Activated gamma-delta T cell treated with anti-CD3 and anti-CD28 coated beads, Interleukin-2, amount 50 U/mL, for 16 hours (primary cell): ENCODE measurements around the gene THBS4.
A peak's percentile ranks its signal among the peaks of the same experiment; 100 is the strongest.

Experiments
- DNase-seq: peaks from one replicate; pipeline ENCODE4 v3.0.0-alpha.2; 2020; ENCODE audit warnings: low read depth

Gene THBS4

DNA sequence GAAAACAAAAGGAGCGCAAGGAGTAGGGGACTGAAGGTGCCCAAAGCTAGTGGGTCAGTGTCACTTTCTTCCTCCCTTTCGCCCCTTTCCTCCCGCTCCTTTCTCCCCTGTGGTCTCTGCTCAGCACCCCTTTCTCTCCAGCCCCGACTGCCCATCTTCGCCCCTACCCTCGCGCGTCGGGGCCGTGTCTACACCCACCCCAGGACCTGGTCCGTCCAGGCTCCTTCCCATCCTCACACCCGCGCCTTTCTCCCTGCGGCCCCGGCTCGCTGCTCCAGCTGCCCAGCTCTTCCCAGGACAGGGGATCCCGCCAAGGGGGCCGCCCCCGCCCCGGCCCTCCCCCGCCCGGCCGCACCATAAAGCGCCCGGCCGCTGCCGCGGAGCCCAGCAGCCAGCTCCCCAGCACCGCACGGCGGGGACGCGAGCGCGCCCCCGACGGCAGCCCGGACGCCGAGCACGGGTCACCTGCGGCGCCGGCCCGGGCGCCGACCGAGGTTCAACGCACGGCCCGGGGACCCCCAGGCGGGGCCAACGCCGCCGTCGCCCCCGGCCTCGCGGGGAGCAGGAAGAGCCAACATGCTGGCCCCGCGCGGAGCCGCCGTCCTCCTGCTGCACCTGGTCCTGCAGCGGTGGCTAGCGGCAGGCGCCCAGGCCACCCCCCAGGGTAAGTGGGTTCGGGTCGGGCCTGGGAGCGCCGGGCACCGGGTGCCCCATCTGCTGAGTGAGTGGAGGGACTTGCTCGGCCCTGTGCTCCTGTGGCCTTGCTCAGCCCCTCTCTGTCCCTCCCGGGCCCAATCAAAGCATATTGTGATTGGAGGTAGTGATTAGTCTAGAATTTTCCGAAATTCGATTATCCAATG is at the start of gene THBS4:
TSS of gene THBS4 (plus strand) at position 387 of the 860 bp plus-strand sequence. CDS start at position 577, 190 bp downstream.
- no peak for DNase-seq

DNA sequence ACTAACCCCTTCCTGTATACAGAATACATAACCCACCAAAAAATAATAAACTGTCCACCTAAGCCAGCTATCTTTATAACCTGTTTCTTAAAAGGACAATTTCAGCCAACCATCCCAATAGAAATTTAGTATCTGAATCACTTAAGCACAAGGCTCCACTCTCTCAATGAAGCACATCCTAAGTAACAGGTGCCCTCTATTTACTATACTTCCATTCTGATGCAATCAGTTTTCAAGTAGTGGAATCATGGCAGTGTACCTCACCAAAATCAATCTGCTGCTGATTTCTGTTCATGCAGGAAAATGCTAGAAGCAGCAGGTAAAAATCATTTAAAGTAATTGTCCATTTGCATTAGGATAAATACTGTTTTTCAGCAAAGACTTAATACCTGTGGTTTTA is 48.9 kb upstream of the THBS4 start:
- DNase-seq: no peak

DNA sequence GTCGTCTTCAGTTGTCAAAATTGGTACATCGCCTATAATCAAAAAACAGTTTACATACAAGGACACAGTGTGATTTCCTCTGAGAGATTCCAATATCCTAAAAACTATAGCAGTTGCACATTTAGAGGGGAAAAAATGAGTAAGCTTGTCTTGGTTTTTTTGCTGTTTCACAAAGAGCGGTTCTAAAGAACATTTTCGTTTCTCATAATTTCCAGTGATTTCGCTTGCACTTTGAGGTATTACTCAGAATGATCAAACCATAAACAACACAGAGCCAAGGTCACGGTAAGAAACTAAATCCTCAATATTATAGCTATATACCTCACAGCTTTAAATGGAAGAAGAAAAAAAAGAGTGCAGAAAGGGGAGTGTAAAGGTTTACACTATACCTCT is 44.9 kb upstream of the THBS4 start:
- no peak for DNase-seq

DNA sequence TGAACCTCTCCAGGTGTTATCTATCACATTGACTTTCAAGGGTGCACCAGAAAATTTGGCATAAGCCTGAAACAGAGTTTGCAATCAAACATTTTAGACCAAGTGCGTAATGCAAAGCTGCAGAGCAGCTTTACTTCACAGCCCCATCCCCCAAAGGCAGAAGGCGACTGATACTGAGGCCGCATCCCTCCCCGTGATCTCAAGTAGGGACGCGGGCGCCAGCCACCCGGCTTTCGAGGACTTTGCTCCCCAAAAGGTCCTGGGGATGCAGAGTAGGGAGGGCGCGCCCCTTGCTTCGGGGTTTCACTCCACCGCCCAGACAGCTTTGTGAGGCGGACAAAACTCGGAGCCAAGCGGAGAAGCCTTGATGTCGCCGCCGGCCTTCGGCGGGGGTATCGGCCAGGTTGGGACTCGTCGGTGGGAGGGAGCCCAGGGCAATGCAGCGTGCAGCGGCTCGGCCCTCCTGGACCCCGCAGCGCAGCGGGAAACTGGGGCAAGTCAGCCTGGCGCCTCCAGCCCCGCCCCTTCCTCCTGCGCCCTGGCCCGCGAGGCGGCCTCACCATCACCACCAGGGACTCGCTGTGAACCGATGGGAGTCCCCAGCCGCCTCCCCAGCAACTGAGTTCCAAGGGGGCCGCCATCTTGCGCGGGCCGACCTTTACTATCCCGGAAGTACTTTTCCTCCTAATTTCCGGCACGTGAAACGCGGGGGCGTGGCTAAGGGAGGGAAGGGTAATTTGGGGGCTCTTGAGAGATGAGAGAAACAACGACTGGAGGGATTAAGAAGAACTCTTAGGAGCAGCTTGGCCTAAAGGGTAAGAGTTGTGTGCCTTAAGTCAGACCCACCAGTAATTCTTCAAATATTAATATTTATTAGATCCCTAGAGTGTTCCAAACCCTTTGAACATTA is 44.3 kb upstream of the THBS4 start, which contains the start of gene MTX3:
TSS of gene MTX3 (minus strand) at position 665 of the 910 bp plus-strand sequence. CDS start at position 641, 24 bp downstream.
- peak; percentile 81 for DNase-seq

DNA sequence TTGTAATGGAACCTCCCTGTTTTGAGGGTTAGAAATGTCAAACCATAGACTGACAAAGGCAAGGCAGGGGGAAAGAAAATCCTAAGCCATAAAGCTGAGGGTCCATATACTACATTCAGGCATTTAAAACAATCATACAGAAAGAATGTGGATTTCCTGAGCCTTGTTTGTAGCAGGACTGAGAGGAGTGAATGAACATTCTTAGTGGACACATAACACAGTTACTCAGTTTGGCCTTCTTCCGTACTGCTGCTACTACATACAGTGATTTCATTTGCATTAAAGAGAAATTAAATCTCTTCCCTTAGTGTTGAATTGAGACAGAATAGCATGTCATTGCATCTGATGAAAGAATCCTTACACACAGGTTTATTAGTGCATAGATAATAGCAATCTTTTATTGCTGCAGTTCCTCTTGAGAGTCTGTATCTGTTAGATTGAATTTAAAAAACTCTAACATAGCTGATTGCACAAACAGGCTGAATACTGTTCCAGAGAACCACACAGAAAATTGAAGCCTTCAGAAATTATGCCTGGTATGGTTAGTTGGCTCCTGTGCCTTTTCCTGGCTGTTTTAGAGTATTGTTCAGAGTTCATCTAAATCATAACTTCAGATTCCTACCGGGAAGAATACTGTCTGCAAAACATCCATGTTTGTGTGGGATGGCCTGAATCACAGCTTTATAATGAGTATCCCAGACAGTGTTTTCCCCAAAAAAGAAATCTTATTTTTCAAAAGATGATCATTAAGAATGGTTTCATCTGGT is 42.1 kb upstream of the THBS4 start:
- DNase-seq: no peak

DNA sequence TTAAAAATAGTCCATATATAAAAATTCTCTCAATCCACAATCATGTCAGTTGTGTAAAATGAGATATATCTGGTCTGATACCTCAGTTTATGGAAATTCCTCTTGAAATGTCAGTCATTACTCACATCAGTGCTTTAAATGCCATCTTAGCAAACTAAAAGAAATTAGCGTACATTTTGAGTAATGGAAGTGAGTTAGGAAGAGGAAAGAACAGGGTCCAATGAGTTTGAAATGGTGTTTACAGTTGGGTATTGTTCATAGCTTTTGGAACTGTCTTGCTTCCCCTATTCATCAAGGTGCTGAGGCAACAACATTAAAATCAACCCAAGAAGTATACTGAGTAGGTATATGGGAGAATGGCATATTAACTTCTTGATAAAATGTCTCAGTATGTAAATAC is 35.4 kb upstream of the THBS4 start:
- no peak for DNase-seq

DNA sequence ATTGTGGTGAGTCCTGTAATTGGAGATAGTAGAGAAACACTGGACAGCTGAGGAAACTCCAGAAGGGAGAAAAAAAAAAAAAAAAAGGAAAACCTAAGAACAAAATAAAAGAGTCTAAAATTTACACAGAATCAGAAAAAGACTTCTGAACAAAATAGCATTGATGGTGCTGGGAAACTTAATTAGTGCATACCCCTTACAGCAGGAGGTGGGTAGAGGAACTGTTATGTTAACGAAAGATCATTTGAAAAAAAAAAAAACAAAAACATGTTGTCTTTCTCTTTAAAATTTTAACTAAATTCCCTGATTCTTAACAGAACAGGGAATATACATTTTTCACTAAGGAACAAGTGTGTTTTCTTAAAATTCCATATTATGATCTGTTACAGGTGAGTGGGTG is 32.5 kb upstream of the THBS4 start:
- DNase-seq: no peak

DNA sequence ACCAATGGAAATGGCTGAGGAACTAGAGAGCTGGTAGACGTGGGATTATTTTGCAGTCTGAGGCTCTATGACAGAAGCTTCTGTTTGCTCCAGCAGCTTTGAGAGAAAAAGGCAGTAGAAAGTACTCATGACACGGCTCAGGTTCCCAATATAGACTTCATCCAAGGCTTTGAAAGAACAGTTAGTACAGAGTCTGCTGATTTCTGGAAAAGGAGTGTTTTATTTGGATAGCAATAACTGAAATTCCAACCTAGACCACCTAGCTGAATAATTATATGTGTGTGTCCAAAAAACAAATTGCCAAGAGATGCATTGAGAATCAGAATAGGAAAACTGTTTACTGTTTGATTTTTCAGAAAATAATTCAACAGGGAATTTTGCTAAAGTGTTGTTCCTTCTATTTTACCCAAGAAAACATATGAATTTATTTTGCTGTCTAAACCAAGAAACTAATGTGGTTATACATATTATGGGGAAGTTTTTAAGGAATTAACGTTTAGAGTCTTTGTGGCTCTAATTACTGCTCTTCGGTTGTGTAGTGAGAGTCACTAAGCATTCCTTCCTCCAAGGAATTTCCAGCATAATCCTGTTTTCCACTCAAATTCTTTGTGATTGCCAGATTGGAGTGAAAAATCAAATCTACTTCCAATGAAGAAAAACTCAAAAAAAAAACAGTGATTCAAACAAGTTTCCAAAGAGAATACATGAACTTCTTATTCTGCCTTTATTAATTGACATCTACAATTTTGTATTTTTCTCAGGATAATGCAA is 26.0 kb upstream of the THBS4 start:
- no peak for DNase-seq

DNA sequence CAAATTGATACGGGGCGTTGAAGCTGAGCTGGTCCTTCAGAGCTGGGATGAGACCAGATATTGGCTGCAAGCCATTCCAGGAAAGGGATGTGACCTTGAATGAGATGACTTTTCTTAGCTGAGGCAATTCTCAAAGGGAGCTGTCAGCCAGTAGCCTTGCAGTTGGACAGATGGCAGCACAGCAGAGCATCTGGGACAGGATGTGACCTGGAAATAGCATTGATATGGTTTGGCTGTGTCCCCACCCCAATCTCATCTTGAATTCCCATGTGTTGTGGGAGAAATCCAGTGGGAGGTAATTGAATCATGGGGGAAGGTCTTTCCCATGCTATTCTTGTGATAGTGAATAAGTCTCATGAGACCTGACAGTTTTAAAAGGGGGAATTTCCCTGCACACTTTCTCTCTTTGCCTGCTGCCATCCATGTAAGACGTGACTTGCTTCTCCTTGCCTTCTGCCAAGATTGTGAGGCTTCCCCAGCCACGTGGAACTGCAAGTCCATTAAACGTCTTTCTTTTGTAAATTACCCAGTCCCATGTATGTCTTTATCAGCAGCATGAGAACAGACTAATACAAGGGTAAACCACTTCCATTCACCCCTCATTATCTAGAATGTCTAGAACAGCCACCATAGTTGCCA is 24.3 kb upstream of the THBS4 start:
- no peak for DNase-seq

DNA sequence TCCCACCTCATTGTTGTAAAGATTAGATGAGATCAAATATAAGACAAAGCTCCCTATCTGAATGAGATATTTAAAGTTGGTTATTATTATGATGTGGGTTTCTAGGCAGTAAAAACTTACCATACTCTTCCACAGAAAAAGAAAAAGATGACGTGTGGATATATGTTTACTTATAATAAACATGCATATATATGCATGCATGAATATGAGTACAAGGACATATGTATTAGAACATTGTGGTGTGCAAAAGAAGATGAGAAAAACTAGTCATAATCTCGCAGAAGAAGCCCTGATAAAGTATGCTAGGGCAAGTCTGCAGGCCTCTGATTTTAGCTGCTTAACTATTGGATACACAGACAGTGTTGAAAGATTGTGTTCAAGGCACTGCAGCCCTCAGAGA is 10.1 kb upstream of the THBS4 start:
- DNase-seq: no peak

DNA sequence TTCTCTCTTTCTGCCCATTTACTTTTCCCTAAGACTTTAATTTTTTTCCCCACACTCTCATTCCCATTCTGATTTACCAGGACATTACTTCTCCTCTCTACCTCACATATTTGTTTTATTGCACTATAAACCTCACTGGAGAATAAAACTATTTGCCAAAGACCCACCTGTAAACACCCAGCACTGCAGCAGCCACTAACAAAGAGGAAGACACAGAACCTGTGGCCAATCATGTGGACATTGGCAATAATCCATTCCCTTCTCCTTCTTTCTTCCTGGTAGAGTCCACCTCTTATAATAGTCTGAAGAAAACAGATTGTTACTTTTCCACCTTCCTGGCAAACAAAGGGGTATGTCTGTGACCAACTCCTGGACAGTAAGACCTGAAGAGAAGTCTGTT is 8.3 kb upstream of the THBS4 start:
- no peak for DNase-seq

DNA sequence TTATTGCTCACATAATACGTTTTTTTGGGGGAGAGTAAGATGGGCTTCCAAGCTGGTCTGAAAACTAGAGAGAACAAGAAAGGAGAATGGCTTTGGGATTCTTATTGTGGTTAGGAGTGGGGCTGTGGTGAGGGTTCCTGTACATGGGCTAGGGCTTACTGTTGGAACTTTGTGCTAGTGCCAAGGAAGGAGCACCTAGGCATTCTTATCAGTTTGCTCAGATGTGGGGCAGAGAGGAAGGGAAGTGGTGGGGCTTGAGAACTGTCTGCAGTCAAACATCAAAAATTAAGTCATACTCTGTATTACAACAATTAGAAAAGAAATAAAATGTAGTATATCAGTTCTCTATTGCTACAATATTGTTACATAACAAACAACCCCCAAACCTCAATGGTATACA is 4.0 kb upstream of the THBS4 start:
- no peak for DNase-seq

DNA sequence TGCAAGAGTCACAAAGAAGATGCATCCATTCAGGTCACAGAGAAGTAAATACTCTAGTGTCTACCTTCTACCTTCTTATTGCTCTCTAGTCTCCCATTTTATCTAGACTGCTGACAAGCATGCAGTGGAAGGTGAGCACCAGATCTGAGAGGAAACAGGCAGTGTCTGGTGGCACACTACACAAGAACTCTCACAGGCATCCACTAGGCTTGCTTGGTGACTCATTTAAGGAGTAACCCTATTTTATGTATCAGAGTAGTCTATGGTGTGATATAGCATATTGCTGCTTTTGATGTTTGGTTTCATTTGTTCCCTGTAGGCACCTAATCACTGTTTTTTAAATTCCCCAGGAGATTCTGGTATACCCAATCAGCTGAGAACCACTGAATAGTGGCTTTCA is 1.6 kb upstream of the THBS4 start:
- no peak for DNase-seq

DNA sequence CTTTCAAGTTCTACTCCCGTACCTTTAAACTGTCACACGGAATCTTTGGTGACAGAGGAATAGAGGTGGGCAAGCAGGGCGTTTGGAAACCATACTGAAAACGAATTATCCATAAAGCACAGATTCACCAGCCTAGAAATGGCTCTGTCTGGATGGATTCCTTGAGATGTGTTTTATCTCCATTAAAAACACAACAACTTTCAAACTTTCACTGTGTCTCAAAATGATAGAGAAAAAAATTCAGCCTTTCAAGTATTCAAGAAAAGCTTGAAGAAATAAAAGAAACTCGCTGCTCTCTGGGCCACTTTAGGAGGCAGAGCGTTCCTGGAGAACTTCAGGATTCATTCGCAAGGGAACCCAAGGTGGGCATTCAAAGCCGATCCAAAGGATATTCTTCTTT is 589 bp upstream of the THBS4 start:
- DNase-seq: no peak

DNA sequence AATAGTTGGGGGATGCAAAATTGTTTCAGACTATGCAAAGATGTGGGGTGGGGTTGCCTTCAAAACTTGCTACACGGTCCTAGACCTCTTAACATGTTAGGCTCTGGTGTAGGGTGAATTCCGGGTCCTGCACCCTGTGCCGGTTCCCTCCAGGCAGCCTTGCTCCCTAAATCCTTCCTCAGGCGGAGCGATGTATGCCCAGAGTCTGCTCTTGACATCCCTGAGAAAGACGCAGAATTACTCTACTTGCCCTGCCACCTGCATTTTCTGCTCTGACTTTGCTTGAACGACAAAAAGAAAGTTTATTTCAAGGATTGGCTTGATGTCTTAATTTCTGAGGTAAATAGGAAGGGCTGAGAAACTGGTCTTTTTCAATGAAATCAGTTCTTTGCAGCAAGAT is 691 bp downstream of the THBS4 start:
- DNase-seq: no peak

DNA sequence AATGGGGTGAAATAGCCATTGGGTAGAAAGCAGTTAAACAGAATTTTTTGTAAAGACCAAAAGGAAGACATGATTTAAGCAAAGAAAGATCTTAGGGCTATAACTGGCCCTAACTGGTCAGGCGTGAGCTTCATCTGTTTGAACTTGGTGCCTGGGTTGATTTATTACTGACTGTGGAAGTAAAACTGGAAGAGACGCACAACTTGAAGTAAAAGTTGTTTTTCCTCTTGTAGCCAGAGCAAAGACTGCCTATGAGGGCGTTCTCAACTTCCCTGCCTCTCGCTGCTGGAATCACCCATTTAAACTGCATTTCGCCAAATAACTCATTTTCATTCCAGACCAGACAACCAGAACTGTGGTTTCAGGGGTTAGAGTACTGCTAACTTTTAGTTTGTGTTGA is 1.5 kb downstream of the THBS4 start:
- DNase-seq: no peak

DNA sequence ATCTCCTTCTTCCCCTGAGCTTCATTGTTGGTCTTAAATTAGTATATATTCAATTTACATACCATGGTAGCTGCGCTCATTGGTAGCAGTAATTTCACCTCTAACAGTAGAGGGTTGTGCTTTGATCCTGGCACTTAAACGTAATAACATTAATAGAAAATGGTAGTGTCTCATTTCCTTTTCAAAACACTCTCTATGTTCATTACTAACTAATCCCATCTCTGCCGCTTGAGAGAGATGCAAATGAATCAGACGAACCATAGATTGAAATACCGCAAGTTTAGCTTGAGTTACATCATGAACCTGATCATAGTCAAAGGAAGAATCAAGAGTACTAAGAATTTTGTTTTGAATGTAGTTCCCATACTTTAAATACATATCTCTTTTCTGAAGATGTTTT is 2.2 kb downstream of the THBS4 start:
- DNase-seq: no peak

DNA sequence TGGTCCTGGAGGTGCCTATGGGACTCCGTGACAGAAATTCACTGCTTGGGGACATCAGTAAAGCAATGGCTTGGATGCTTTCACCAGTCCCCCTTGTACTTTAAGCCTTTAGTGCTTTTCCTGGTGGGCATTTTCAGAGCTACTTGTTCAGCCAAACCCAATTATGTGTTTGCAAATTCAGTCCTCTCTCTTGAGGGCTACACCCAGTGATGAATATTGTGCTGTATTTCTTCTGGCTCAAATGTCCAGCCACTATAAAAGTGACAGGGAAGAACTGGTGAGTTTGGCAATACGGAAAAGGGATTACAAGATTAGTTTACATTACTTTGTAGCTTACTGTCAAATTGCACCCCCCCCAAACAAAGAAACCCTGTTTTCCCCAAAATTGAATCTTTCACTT is 4.5 kb downstream of the THBS4 start:
- DNase-seq: no peak

DNA sequence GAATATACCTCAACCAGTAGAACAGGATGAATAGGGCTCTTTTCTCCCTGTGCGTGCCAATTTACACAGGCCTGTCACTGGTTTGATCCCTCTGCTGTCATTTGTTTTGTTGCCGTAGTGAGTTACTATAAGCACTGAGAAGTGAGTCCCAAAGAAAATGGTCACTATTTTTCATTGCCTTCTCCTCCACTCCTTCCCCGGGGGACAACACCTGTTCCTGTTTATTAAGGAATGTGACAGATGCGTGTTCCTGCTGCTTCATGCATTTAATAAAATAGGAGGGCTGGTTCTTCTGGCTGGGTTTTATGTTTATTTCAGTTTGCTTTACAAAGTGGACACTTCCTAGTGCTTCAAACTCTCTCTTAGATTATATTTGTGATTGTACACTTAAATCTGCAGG is 6.4 kb downstream of the THBS4 start:
- no peak for DNase-seq

DNA sequence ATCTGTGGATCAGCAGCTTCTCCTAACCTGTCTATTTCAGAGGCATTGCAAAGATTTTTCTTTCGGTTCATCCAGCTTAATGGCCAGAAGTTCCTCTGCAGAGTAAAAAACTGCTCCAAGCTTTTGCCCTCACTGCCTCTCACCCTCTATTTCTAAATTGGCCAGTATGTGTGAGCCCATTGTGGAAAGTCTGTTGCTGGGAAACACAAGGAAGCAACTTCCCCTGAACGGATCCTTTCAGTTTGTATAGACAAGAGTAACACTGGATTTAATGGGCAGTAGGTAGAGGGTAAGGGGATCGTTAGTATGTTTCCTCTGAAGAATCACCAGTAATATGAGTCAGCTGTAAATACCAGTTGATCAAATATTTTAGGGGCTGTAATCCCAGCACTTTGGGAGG is 7.2 kb downstream of the THBS4 start:
- no peak for DNase-seq

DNA sequence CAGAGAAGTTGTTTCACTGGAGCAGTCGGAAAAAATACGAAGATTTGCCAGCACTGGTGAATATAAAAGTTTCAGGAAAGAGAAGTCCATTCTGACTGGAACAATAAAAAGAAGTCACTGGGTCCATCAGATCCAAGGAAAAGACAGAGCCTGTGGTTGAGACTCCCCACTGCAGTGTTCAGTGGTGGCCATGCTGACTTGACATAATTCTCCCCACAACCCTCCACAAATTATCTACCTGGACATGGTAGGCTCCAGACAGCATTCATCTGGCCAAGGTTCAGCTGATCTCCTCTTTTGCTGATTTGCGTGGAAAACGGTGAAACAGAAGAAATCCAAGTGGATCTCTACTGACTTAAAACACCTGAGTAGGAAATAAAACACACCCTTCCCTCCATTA is 8.0 kb downstream of the THBS4 start:
- DNase-seq: no peak
